ENCODE results near the gene ASPG. TPM values are rescaled to one million over a fixed set of nuclear protein-coding genes. Genes with fewer than 3 reads are reported as not detected.

The ASPG gene
- polyA plus RNA-seq, 1 experiment, result not detected

- POLR2A ChIA-PET, result no interaction called here
- H3K27me3 ChIP-seq (ENCODE audit: control insufficient read depth, insufficient read depth, low read length), result no peaks in the 10 kb centered on the region
- CTCF ChIA-PET, result no interaction called here
- H3K4me3 ChIP-seq (ENCODE audit: low read depth, low read length), result no peak overlapping the region
- H3K27ac ChIP-seq (ENCODE audit: low read depth, low read length), result no peak overlapping the region
- no peaks in the 10 kb centered on the region; the same call in 1 of the 2 replicates for H3K9me3 ChIP-seq (ENCODE audit: control insufficient read depth, insufficient read depth, low read length)
- no peak for DNase-seq (ENCODE audit: low read depth, low spot score)
- TF ChIP-seq CTCF (IDR thresholded peaks at IDR 0.05; ENCODE audit: low read depth, low read length), result no peak
These were observed 14.9 kb downstream of the ASPG start for GRCh38 chr14:104100171-104101085.

- ChIA-PET CTCF (no interaction called here), POLR2A (no interaction called here)
- Histone ChIP-seq H3K27me3 (ENCODE audit: control insufficient read depth, insufficient read depth, low read length) (no peaks in the 10 kb centered on the region), H3K27ac (ENCODE audit: low read depth, low read length) (no peak overlapping the region), H3K9me3 (ENCODE audit: control insufficient read depth, insufficient read depth, low read length) (no peaks in the 10 kb centered on the region; the same call in 1 of the 2 replicates), H3K4me3 (ENCODE audit: low read depth, low read length) (no peak overlapping the region)
- DNase-seq (ENCODE audit: low read depth, low spot score), result no peak
- TF ChIP-seq CTCF (IDR thresholded peaks at IDR 0.05; ENCODE audit: low read depth, low read length), result no peak
These were observed 15.7 kb downstream of the ASPG start for GRCh38 chr14:104101086-104101621.

DNA sequence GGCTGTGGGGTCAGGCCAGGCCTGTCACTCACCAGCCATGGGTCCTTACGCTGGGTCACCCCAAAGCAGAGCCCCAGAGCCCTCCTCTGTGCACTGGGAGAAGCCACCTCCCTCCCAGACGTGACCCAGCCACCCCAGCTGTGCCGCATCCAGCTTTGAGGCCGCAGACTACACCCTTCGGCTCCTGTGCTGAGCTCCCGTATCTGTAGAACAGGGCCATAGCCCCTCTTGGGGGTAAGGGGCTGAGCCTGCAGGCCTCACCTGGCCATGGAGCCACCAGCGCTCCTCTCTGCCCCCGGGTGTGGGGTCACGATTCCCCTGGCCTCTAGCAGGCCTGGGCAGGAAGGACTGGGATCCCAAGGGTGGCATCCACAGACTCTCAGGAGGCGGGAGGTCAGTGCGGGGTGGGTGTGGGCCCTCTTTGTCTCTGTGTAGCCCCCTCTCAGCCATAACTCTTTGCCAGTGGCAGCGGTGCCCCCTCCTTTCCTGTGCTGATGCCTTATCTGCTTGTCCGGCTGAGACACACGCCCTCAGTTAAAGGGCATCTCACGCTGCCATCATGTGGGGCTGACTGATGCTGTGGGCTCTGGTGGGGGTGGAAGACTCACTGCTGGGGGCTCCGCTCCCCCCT lies 16.3 kb downstream of the ASPG start:
- Histone ChIP-seq H3K4me3 (ENCODE audit: low read depth, low read length) (no peak overlapping the region), H3K9me3 (ENCODE audit: control insufficient read depth, insufficient read depth, low read length) (no peaks in the 10 kb centered on the region; the same call in 1 of the 2 replicates), H3K27me3 (ENCODE audit: control insufficient read depth, insufficient read depth, low read length) (no peaks in the 10 kb centered on the region), H3K27ac (ENCODE audit: low read depth, low read length) (no peak overlapping the region)
- CTCF ChIA-PET, result no interaction called here
- TF ChIP-seq CTCF (IDR thresholded peaks at IDR 0.05; ENCODE audit: low read depth, low read length), result no peak
- no peak for DNase-seq (ENCODE audit: low read depth, low spot score)
- POLR2A ChIA-PET, result no interaction called here

GRCh38 chr14:104102282-104102914 lies 16.9 kb downstream of the ASPG start:
- ChIA-PET POLR2A (no interaction called here), CTCF (no interaction called here)
- Histone ChIP-seq H3K4me3 (ENCODE audit: low read depth, low read length) (no peak overlapping the region), H3K27ac (ENCODE audit: low read depth, low read length) (no peak overlapping the region), H3K9me3 (ENCODE audit: control insufficient read depth, insufficient read depth, low read length) (no peaks in the 10 kb centered on the region; the same call in 1 of the 2 replicates), H3K27me3 (ENCODE audit: control insufficient read depth, insufficient read depth, low read length) (no peaks in the 10 kb centered on the region)
- TF ChIP-seq CTCF (IDR thresholded peaks at IDR 0.05; ENCODE audit: low read depth, low read length), result no peak
- DNase-seq (ENCODE audit: low read depth, low spot score), result no peak
